ENCODE measurements around the gene CCL3.
A peak's percentile ranks its signal among the peaks of the same experiment; 100 is the strongest.

CCL3 gene

DNA sequence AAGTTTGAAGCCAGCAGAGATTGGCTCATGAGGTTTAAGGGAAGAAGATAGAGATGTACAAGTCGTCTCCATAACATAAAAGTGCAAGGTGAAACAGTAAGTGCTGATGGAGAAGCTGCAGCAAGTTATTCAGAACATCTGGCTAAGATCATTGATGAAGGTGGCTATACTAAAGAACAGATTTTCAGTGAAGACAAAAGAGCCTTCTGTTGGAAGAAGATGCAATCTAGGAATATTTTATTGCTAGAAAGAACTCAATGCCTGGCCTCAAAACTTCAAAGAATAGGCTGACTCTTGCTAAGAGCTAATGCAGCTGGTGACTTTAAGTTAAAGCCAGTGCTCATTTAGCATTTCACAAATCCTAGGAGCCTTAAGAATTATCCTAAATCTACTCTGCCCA is 39.7 kb upstream of the CCL3 start:
- no peaks in the 10 kb centered on the region for H3K9me2 ChIP-seq (replicated peaks; ENCODE audit: control insufficient read depth, low read length)
- H3K4me3 ChIP-seq (ENCODE audit: low read length): no peak overlapping the region
- H3K27ac ChIP-seq (ENCODE audit: low read depth, low read length): no peak overlapping the region
- peaks cover 30% of the 10 kb centered on the region for H3K4me1 ChIP-seq (ENCODE audit: control insufficient read depth, low read length)
- H3K9me3 ChIP-seq (ENCODE audit: control insufficient read depth, insufficient read depth, low read length): peaks cover 21% of the 10 kb centered on the region
- H3K79me2 ChIP-seq (ENCODE audit: control insufficient read depth, low read length): no peaks in the 10 kb centered on the region
- H4K20me1 ChIP-seq (ENCODE audit: control insufficient read depth, insufficient read depth, low read depth, low read length): no peaks in the 10 kb centered on the region; the same call in 1 of the 2 replicates
- TF ChIP-seq EZH2phosphoT487 (IDR thresholded peaks at IDR 0.05; ENCODE audit: borderline replicate concordance, low read length) (no peak), CTCF (IDR thresholded peaks at IDR 0.05; ENCODE audit: low read depth, low read length, poor library complexity, severe bottlenecking) (no peak)
- H3K36me3 ChIP-seq (ENCODE audit: control insufficient read depth, low read length): no peaks in the 10 kb centered on the region; the same call in 1 of the 2 replicates
- peaks cover 6% of the 10 kb centered on the region; the same call in 1 of the 2 replicates for H3F3A ChIP-seq (ENCODE audit: control insufficient read depth, insufficient read depth)
- no peak overlapping the region for H3K4me2 ChIP-seq (ENCODE audit: low read length)
- H3K27me3 ChIP-seq (ENCODE audit: control insufficient read depth, low read length): peaks cover 54% of the 10 kb centered on the region

DNA sequence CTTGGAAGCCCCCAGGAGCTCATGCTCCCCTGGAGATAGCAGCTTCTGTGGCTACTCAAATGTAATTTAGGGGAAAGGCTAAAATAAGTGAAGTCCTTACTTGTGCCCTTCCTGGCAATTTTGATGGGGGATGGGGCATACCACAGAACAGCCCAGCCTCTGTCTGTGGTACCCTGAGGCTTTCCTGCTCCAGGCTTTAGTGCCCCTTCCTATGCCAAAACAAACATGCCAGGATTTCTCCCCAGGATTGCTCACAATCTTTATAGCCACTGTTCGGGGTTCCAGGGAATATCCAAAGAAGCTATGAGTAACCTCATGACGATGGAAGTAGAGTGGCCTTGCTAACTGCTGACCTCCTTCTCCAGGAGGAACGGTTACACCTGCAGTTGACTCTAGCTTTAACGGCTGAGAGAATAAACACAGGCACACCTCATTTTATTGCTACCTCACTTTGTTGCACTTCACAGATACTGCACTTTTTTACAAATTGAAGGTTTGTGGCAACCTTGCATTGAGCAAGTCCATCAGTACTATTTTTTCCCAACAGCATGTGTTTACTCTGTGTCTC is 38.6 kb upstream of the CCL3 start:
- TF ChIP-seq EZH2phosphoT487 (IDR thresholded peaks at IDR 0.05; ENCODE audit: borderline replicate concordance, low read length) (no peak), CTCF (IDR thresholded peaks at IDR 0.05; ENCODE audit: low read depth, low read length, poor library complexity, severe bottlenecking) (no peak)
- H4K20me1 ChIP-seq (ENCODE audit: control insufficient read depth, insufficient read depth, low read depth, low read length): no peaks in the 10 kb centered on the region; the same call in 1 of the 2 replicates
- peak overlapping the region; percentile 43 for H3K4me3 ChIP-seq (ENCODE audit: low read length)
- H3F3A ChIP-seq (ENCODE audit: control insufficient read depth, insufficient read depth): peaks cover 6% of the 10 kb centered on the region; the same call in 1 of the 2 replicates
- H3K27me3 ChIP-seq (ENCODE audit: control insufficient read depth, low read length): peaks cover 54% of the 10 kb centered on the region
- peaks cover 29% of the 10 kb centered on the region for H3K9me3 ChIP-seq (ENCODE audit: control insufficient read depth, insufficient read depth, low read length)
- H3K4me2 ChIP-seq (ENCODE audit: low read length): peak overlapping the region; percentile 61
- no peaks in the 10 kb centered on the region for H3K79me2 ChIP-seq (ENCODE audit: control insufficient read depth, low read length)
- peaks cover 30% of the 10 kb centered on the region for H3K4me1 ChIP-seq (ENCODE audit: control insufficient read depth, low read length)
- H3K9me2 ChIP-seq (replicated peaks; ENCODE audit: control insufficient read depth, low read length): no peaks in the 10 kb centered on the region
- no peaks in the 10 kb centered on the region; the same call in 1 of the 2 replicates for H3K36me3 ChIP-seq (ENCODE audit: control insufficient read depth, low read length)
- H3K27ac ChIP-seq (ENCODE audit: low read depth, low read length): no peak overlapping the region

GRCh38 chr17:36127911-36128310 is 38.0 kb upstream of the CCL3 start:
- no peak for TF ChIP-seq CTCF (IDR thresholded peaks at IDR 0.05; ENCODE audit: low read depth, low read length, poor library complexity, severe bottlenecking)
- TF ChIP-seq EZH2phosphoT487 (IDR thresholded peaks at IDR 0.05; ENCODE audit: borderline replicate concordance, low read length): no peak
- H3K9me3 ChIP-seq (ENCODE audit: control insufficient read depth, insufficient read depth, low read length): peaks cover 29% of the 10 kb centered on the region
- H3K4me1 ChIP-seq (ENCODE audit: control insufficient read depth, low read length): peaks cover 30% of the 10 kb centered on the region
- H3K36me3 ChIP-seq (ENCODE audit: control insufficient read depth, low read length): no peaks in the 10 kb centered on the region; the same call in 1 of the 2 replicates
- peak overlapping the region; percentile 61 for H3K4me2 ChIP-seq (ENCODE audit: low read length)
- peak overlapping the region; percentile 30; the same call in 1 of the 2 replicates for H3K27ac ChIP-seq (ENCODE audit: low read depth, low read length)
- peaks cover 51% of the 10 kb centered on the region for H3K27me3 ChIP-seq (ENCODE audit: control insufficient read depth, low read length)
- H3K4me3 ChIP-seq (ENCODE audit: low read length): peak overlapping the region; percentile 43
- H4K20me1 ChIP-seq (ENCODE audit: control insufficient read depth, insufficient read depth, low read depth, low read length): no peaks in the 10 kb centered on the region; the same call in 1 of the 2 replicates
- H3F3A ChIP-seq (ENCODE audit: control insufficient read depth, insufficient read depth): peaks cover 6% of the 10 kb centered on the region; the same call in 1 of the 2 replicates
- H3K79me2 ChIP-seq (ENCODE audit: control insufficient read depth, low read length): no peaks in the 10 kb centered on the region
- no peaks in the 10 kb centered on the region for H3K9me2 ChIP-seq (replicated peaks; ENCODE audit: control insufficient read depth, low read length)

All from DOHH2 (cell line).